Activated T-helper 1 cell treated with Interleukin-2 at 50 U/mL for 16 hours (primary cell): Measurements from ENCODE around the gene ZWILCH.

ENCODE experiments used
- DNase-seq: peaks from one replicate; pipeline ENCODE4 v3.0.0-alpha.2; 2020; ENCODE audit warnings: low read depth

The ZWILCH gene

DNA sequence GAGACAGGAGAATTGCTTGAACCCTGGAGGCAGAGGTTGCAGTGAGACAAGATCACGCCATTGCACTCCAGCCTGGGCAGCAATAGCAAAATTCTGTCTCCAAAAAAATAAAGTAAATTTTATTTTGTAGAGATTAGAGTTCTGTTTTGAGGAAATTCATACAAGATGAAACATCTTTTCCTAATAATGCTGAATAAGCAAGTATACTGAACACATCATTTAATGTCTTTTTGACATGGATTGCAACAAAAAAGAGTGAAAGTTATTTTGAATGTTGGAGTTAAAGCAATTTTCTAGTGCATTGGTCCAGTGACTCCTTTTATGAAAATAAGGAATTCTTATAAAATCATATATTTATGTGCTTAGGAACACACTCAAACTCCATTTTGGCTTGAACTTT lies 40.1 kb downstream of the ZWILCH start:
- no peak for DNase-seq

DNA sequence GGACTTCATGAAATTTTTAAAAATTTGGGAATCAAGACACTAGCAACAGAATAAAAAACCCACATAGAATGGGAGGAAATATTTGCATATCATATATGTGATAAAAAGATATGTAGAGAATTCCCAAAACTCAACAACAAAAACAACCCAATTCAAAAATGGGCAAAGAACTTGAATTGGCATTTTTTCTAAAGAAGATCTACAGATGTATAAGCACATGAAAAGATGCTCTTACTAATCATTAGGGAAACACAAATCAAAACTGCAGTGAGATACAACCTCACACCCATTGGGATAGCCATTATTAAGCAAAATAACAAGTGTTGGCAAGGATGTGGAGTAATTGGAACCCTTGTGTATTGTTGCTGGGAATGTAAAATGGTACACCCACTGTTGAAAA lies 50.6 kb downstream of the ZWILCH start:
- no peak for DNase-seq

DNA sequence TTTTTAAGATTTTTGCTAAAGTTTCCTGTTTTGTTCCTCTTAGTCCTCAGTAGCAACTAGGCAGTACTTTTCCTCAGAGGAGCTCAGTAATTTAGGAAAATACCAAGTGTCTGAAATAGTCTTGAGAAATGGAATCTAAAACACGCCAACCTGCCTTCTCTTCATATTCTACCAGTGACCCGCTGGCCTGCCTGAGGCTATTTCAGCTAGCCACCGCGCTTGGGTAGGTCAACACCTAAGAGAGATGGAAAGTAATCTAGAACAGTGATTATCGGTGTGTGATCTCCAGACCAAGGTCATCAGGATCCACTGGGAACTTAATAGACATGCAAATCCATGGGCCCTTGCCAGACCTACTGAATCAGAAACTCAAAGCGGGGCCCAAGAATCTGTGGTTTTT lies 53.1 kb downstream of the ZWILCH start:
- no peak for DNase-seq

DNA sequence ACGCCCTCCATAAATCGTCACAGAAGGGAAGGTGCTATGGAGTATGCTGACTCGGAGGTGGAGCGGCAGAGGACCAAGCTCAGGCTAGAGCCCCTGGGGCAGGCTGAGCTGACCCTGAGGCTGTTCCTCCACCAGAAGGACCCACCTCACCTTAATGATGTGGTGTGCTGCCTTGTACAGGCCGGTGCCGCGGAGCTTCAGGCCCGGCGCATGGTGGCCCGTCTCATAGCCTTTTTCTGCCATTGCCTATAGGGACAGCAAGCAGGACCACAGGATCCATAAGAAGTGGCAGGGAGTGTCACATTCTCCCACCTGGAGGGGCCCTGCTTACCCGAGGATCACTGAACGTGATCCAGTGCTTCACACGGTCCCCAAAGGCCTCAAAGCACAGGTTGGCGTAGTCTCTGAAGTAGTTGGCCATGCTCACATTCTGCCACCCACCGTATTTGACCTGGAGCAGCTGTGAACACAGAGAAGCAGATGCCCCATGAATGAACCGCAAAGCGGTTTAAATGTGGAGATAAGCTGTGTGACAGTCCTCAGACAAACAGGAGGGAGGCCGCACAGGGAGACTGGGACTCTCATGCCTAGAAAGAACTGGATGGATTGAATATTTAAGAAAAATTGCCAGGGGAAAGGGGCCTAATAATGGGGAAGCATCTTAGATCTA lies 55.9 kb downstream of the ZWILCH start:
- DNase-seq, result no peak

DNA sequence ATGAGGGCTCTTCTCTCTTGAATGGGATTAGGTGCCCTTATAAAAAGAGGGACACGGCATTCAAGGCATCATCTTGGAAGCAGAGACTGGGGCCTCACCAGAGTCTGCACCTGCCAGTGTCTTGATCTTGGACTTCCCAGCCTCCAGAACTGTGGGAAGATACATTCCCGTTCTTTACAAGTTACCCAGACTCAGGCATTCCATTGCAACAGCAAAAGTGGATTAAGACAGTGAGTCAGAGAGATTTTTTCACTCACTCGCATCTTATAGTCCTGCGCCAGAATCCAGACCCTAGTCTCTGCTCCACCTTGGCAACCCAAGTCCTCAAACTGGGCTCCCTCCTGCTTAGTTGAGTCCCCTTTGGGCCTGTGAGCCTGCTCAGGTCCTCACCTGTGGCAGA lies 58.0 kb downstream of the ZWILCH start:
- DNase-seq, result no peak

DNA sequence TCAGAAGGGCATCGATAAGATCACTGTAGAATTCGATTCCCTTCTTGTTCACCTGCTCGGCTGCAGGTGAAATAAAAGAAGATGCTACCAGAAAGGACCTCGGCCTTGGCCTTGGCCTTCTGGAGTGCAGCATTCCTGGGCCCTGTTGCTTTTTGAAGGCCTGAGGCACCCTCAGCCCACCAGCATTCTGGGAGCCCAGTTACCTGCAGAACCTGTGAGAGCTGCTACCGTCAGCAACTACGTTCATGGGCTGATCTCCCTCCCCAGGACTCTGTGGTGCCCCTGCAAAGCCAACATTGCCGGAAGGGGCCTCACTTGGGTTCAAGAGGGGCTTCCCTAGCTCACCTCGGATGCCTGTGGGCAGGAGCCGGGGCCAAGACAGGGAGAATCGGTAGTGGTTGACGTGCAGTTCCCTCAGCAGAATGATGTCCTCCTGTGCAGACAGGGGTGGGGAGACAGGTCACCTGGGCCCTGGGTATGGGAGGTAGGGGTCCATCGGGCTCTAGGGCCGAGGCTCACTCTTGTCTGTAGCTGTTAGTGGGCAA lies 58.5 kb downstream of the ZWILCH start:
- DNase-seq, result no peak

DNA sequence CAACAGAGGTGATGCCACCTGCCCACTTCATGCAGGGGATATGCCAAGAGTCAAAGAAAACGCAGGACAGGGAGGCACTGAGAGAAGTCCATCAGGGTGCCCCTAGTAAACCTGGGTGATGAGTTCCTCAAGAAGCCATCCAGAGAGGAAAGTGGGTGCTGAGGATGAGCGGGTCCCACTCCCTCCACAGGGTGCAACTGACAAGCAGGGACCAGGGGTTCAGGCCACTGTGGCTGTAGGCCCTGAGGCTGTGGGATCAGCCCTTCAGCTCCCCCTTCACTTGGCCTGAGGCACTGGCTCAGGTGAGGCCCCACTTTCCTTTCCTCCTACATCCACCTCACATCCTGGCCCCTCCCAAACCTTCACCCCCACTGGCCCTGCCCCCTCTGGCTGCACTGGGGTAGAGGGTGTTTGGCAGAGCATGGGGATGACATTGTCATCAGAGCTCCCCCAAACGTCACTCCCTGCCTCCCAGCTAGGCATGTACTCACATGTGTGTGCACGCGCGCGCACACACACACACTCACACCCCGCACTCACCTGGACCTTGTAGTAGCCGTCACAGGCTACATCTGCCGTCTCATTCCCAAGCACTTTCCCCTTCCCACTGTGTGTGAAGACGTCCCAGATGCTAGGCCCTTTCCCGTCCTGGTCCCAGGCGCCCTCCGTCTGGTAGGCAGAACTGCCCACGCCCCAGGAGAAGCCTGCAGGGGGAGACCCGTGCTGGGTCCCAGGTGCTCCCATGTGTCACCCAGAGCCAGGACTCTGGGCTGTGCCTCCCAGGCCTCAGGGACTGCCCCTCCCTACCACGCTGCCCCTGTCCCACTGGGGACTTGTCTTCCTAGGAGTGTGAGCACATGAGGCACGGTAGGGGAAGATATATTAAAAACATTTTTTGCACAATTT lies 59.3 kb downstream of the ZWILCH start:
- DNase-seq, result no peak

DNA sequence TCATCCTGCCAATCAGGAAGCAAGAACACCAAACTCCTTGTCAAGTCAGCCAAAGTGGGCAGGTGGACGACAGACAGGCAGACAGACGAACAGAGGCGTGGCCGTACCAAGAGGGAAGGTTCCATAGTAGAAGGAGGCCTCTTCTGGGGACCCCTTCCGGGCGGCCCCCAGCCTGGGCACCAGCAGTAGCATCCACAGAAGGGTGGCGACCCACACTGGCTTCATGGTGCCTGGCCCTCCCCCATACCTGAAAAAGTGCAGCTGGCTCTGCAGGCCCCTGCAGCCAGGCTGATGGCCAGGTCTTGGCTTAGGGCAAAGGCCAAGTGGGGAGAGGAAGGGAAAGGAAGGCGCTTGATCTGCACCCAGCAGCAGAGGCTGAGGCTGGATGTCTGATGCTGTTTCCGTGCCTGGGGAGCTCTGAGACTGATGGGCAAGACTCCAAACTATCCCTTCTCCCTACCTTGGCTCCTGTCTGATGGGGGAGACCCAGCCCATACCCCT lies 60.1 kb downstream of the ZWILCH start:
- DNase-seq, result no peak

- DNase-seq, result no peak
These were observed 60.6 kb downstream of the ZWILCH start, which contains the start of gene LCTL for GRCh38 chr15:66565741-66566144. Gene LCTL (minus strand): TSS chr15:66565998. CDS start chr15:66565365, 633 bp downstream.

- peak; percentile 9 for DNase-seq
These were observed 61.9 kb downstream of the ZWILCH start for GRCh38 chr15:66566963-66567531.

DNA sequence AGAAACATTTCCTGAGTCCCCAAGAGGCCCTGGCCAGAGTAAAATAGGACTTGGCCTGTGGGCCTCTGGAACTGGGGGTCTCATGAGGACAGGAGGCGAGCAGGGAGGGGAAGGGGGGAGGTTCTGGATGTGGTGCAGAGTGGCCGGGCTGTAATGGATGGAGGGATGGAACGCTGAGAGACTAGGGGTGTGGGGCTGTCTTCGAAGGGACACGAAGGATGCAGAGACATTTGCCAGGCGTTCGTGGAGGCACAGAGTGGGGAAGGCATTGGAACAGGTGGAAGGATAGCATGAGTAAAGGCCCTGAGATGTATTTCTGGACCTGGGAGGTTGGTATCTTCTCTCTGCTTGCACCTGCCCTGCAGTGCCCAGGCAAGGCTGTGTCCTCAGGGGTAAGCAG lies 62.8 kb downstream of the ZWILCH start:
- no peak for DNase-seq

GRCh38 chr15:66569461-66570137 lies 64.5 kb downstream of the ZWILCH start:
- no peak for DNase-seq

- no peak for DNase-seq
These were observed 65.2 kb downstream of the ZWILCH start for GRCh38 chr15:66570327-66570726.

DNA sequence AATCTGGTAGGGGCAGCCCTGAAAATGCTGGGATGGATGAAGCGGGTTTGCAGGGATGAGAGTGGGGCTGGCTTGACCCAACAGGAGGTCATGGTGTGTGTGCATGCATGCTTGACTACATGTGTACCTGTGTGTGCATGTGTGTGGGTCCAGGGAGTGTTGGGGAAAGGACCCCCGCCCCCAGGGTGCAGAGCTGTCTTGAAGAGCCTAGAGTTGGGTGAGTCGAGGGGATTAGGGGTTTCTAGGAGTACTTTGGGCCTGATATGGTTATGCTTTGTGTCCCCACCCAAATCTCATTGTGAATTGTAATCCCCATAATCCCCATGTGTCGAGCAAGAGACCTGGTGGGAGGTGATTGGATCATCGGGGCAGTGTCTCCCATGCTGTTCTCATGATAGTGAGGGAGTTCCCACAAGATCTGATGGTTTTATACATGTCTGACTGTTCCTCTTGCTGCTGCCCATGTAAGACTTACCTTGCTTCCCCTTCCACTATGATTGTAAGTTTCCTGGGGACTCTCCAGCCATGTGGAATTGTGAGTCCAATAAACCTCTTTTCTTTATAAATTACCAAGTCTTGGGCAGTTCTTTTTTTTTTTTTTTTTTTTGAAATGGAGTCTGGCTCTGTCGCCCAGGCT lies 65.8 kb downstream of the ZWILCH start:
- DNase-seq, result no peak

GRCh38 chr15:66572146-66572545 lies 67.0 kb downstream of the ZWILCH start:
- DNase-seq, result no peak

GRCh38 chr15:66573348-66573718 lies 68.2 kb downstream of the ZWILCH start:
- DNase-seq, result no peak

- DNase-seq, result no peak
These were observed 68.8 kb downstream of the ZWILCH start for GRCh38 chr15:66573719-66574595.

DNA sequence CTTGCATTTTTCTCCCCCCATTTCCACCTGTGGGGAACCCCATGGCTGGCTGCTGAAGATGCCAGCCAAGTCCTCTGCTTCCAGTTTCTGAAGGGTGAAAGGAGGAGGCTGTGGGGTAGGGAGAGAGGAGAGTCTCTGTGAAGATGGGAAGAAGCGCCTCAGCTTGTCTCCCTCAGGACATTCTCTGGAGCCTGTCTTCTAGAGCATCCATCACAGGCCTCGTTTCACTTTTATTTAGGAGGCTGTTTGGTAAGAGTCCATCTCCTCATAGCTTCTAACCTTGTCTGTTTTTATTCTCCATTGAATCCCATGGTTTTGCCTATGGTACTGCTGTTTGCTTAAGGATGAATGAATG lies 69.4 kb downstream of the ZWILCH start:
- DNase-seq, result no peak

- DNase-seq, result no peak
These were observed 73.3 kb downstream of the ZWILCH start for GRCh38 chr15:66578286-66578875.

GRCh38 chr15:66580643-66581042 lies 75.5 kb downstream of the ZWILCH start:
- no peak for DNase-seq
